CD4-positive, alpha-beta T cell (primary cell): ENCODE data around the gene CLBA1. TPM values are rescaled to one million over a fixed set of nuclear protein-coding genes. Genes with fewer than 3 reads are reported as not detected.

Experiments
- ATAC-seq: fragments of 200-7000 bp; cut with Tn5 transposase; one replicate; pipeline ENCODE4 v1.10.0; 2022; ENCODE audit warnings: mild to moderate bottlenecking; ENCODE audit not compliant: poor library complexity
- CTCF ChIA-PET: fragments of 350-600 bp; sonication (Branson Sonifier 250); formaldehyde crosslinking; loops from one replicate; lab custom pipeline; 2021; ENCODE audit warnings: antibody characterized with exemption, inconsistent platforms; lab: Charles Lee
- POLR2A ChIA-PET: fragments of 350-600 bp; sonication (Branson Sonifier 250); formaldehyde crosslinking; loops from one replicate; lab custom pipeline; 2021; ENCODE audit warnings: antibody characterized with exemption, inconsistent platforms; lab: Charles Lee
- DNase-seq, 14 experiments: peaks; one replicate each; pipeline ENCODE4 v3.0.0-alpha.2; 2013 to 2020; ENCODE audit warnings: mixed read lengths in 2 of 14
- H3K27ac ChIP-seq, 2 donors: one replicate each; pipeline versions ENCODE4 v1.5.1 to v1.7.0; 2013; ENCODE audit warnings: low read length in 2 of 2, low read depth in 1 of 2, mild to moderate bottlenecking in 1 of 2
- H3K27me3 ChIP-seq, 2 experiments: 1 replicate in 1 of 2; 2 replicates in 1 of 2; pipeline versions ENCODE4 v1.6.1 to v1.7.0; 2013; ENCODE audit warnings: low read length in 2 of 2, control low read depth in 1 of 2, mild to moderate bottlenecking in 1 of 2, moderate library complexity in 1 of 2; ENCODE audit not compliant: insufficient read depth in 2 of 2, control insufficient read depth in 1 of 2
- H3K36me3 ChIP-seq: one replicate; pipeline ENCODE4 v1.6.1; 2013; ENCODE audit warnings: low read length, control low read depth; ENCODE audit not compliant: insufficient read depth
- H3K4me1 ChIP-seq: one replicate; pipeline ENCODE4 v1.6.1; 2013; ENCODE audit warnings: low read length, control low read depth; ENCODE audit not compliant: insufficient read depth
- H3K4me3 ChIP-seq: one replicate; pipeline ENCODE4 v1.5.1; 2013; ENCODE audit warnings: mild to moderate bottlenecking, low read length, moderate library complexity
- H3K9me3 ChIP-seq, 2 experiments: 1 replicate in 1 of 2; 2 replicates in 1 of 2; pipeline versions ENCODE4 v1.6.1 to v1.7.0; 2013; ENCODE audit warnings: low read length in 2 of 2, mild to moderate bottlenecking in 2 of 2, control low read depth in 1 of 2, moderate library complexity in 1 of 2; ENCODE audit not compliant: control insufficient read depth in 1 of 2, insufficient read depth in 1 of 2
- H3K27ac Mint-ChIP-seq: one replicate; pipeline ENCODE4 v1.8.0; 2020; ENCODE audit warnings: mixed read lengths
- H3K27me3 Mint-ChIP-seq: one replicate; pipeline ENCODE4 v1.8.0; 2021; ENCODE audit warnings: mixed read lengths
- H3K36me3 Mint-ChIP-seq: one replicate; pipeline ENCODE4 v1.8.0; 2021; ENCODE audit warnings: low read depth, mixed read lengths
- H3K4me1 Mint-ChIP-seq: one replicate; pipeline ENCODE4 v1.8.0; 2021; ENCODE audit warnings: low read depth, mixed read lengths
- H3K4me3 Mint-ChIP-seq: one replicate; pipeline ENCODE4 v1.8.0; 2020; ENCODE audit warnings: mild to moderate bottlenecking, mixed read lengths
- H3K9me3 Mint-ChIP-seq: one replicate; pipeline ENCODE4 v1.8.0; 2020; ENCODE audit warnings: mixed read lengths
- intact Hi-C, 2 experiments: fragments of 100-400 bp; cut with DNase I in 1 of 2; cut with micrococcal nuclease in 1 of 2; formaldehyde crosslinking; loops; one replicate each; pipeline versions ENCODE4 v1.15.1 to v1.9.0; 2023 to 2025; cut with DNase I, micrococcal nuclease
- total RNA-seq, 174 experiments: library from RNA in 2 of 174; stranded (reverse) in 2 of 174; gene quantifications; one replicate each; pipeline ENCODE4 v1.2.3 and lab custom pipeline; 2021 to 2026
- TF ChIP-seq, protein P1 (sequence below): fragments of 200-600 bp; IDR thresholded peaks from one replicate; pipeline ENCODE4 v1.8.0; 2022; ENCODE audit warnings: antibody characterized with exemption, mild to moderate bottlenecking

CLBA1 gene
- total RNA-seq, 2 experiments from 2014 or later, result 1.7 to 1.8 TPM

DNA sequence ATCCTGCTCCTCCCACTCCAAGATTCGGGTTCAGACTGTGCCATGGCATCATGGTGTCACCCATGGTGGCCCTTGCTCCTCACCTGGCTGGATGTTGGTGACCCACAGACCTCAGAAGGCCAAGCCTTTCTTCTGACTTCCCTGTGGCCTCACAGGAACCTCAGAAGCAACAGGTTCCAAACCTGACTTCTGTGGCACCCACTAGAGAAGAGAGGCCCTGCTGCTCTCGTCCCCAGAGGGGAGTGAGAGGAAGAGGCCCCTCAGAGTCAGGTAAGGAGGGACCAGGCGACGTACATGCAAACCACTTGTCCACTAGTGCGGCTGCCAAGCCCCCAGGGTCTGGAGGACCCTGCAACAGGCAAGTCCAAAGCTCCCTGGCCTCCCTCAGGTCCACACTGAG is 10.4 kb downstream of the CLBA1 start:
- H3K27ac ChIP-seq, result no peak overlapping the region
- ChIA-PET CTCF (no interaction called here), POLR2A (no interaction called here)
- TF ChIP-seq, protein P1, sequence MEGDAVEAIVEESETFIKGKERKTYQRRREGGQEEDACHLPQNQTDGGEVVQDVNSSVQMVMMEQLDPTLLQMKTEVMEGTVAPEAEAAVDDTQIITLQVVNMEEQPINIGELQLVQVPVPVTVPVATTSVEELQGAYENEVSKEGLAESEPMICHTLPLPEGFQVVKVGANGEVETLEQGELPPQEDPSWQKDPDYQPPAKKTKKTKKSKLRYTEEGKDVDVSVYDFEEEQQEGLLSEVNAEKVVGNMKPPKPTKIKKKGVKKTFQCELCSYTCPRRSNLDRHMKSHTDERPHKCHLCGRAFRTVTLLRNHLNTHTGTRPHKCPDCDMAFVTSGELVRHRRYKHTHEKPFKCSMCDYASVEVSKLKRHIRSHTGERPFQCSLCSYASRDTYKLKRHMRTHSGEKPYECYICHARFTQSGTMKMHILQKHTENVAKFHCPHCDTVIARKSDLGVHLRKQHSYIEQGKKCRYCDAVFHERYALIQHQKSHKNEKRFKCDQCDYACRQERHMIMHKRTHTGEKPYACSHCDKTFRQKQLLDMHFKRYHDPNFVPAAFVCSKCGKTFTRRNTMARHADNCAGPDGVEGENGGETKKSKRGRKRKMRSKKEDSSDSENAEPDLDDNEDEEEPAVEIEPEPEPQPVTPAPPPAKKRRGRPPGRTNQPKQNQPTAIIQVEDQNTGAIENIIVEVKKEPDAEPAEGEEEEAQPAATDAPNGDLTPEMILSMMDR, result no peak
- no peak overlapping the region for H3K27ac Mint-ChIP-seq
- no peaks in the 10 kb centered on the region for H3K27me3 Mint-ChIP-seq
- H3K36me3 Mint-ChIP-seq, result no peaks in the 10 kb centered on the region
- H3K9me3 Mint-ChIP-seq, result no peaks in the 10 kb centered on the region
- no peaks in the 10 kb centered on the region for H3K27me3 ChIP-seq
- H3K4me3 Mint-ChIP-seq, result no peak overlapping the region
- H3K36me3 ChIP-seq, result no peaks in the 10 kb centered on the region
- no peak for ATAC-seq
- H3K4me3 ChIP-seq, result no peak overlapping the region
- DNase-seq, result no peak
- H3K9me3 ChIP-seq, result no peaks in the 10 kb centered on the region
- no peaks in the 10 kb centered on the region for H3K4me1 ChIP-seq
- intact Hi-C loops, result no loop called here
- no peaks in the 10 kb centered on the region for H3K4me1 Mint-ChIP-seq

DNA sequence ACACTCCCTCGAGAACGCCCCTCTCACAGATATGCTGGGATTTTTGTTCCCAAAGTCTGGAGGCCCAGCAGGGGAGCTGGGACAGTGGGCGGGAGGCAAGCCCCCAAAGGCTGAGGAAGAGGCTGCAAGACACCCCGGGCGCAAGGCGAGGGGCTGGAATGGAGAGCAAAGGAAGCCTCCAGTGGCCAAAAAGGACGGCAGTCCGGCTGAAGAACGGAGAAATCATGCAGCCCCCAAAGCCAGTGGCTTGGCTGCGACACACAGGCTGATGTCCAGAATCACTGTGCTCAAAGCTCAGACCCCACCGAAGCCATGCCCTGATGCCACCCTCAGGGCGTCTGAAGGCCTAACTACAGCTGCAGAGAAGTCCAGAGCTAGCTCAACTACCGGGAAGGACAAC is 10.9 kb downstream of the CLBA1 start:
- H3K27me3 ChIP-seq, result no peaks in the 10 kb centered on the region
- TF ChIP-seq, protein P1, result no peak
- ATAC-seq, result no peak

DNA sequence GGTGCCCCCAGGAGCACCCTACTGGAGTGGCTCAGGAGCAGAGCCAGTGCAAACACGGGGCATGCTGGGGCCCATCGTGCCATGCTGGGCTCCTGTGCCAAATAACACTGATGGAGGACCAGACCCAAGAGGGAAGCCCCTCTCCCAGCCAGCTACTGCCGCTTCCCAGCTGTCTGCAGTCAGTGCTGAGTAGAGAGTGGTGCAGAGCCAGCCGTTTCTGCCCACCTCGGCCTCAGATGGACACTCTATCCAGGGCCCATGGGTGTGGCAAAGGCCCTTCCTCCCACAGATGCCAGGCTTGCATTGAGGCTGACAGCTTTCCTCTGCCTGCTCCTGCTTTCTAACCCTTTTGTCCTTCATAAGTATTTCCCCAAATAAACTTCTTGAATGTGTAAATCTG is 13.2 kb downstream of the CLBA1 start:
- no peak overlapping the region for H3K27ac Mint-ChIP-seq
- no peaks in the 10 kb centered on the region for H3K4me1 Mint-ChIP-seq
- intact Hi-C loops, result no loop called here
- no peaks in the 10 kb centered on the region for H3K9me3 Mint-ChIP-seq
- no peaks in the 10 kb centered on the region for H3K4me1 ChIP-seq
- H3K27ac ChIP-seq, result no peak overlapping the region
- no peaks in the 10 kb centered on the region for H3K9me3 ChIP-seq
- no peaks in the 10 kb centered on the region for H3K36me3 Mint-ChIP-seq
- POLR2A ChIA-PET, result no interaction called here
- ATAC-seq (no peak), DNase-seq (no peak)
- CTCF ChIA-PET, result interaction anchor here (1.0 kb wide), 1 partner anchor 47 kb away, joined by 3 read pairs; no protein-coding TSS in a partner anchor
- no peaks in the 10 kb centered on the region for H3K27me3 ChIP-seq
- H3K4me3 Mint-ChIP-seq, result no peak overlapping the region
- no peak overlapping the region for H3K4me3 ChIP-seq
- TF ChIP-seq, protein P1, result no peak
- H3K36me3 ChIP-seq, result no peaks in the 10 kb centered on the region
- H3K27me3 Mint-ChIP-seq, result no peaks in the 10 kb centered on the region

More for the DNA sequence above, 10.9 kb downstream of the CLBA1 start:
- intact Hi-C loops, result no loop called here
- Histone ChIP-seq H3K27ac (no peak overlapping the region), H3K9me3 (no peaks in the 10 kb centered on the region), H3K4me1 (no peaks in the 10 kb centered on the region), H3K4me3 (no peak overlapping the region), H3K36me3 (no peaks in the 10 kb centered on the region)
- Mint-ChIP-seq H3K9me3 (no peaks in the 10 kb centered on the region), H3K27me3 (no peaks in the 10 kb centered on the region), H3K36me3 (no peaks in the 10 kb centered on the region), H3K4me1 (no peaks in the 10 kb centered on the region), H3K4me3 (no peak overlapping the region), H3K27ac (no peak overlapping the region)
- CTCF ChIA-PET, result no interaction called here
- no peak for DNase-seq
- POLR2A ChIA-PET, result no interaction called here
